Smooth muscle cell (in vitro differentiated cells): Measurements from ENCODE around the gene SLC16A10. TPM values are rescaled to one million over a fixed set of nuclear protein-coding genes. Genes with fewer than 3 reads are reported as not detected.

Source experiments
- DNase-seq: peaks from one replicate; lab custom pipeline; 2025; ENCODE audit not compliant: unreplicated experiment; lab: John Stamatoyannopoulos, UW
- H2AFZ ChIP-seq: fragments of 200-600 bp; sonication (generic); 2 replicates; pipeline ENCODE4 v1.6.0; 2016; ENCODE audit warnings: antibody characterized with exemption, low read depth, mild to moderate bottlenecking
- H3F3A ChIP-seq: fragments of 200-600 bp; sonication (generic); 2 replicates; pipeline ENCODE4 v1.6.0; 2017; ENCODE audit warnings: antibody characterized with exemption, low read depth
- H3K27ac ChIP-seq: fragments of 200-600 bp; sonication (generic); 2 replicates; pipeline ENCODE4 v1.5.1; 2016; ENCODE audit warnings: low read depth, mild to moderate bottlenecking
- H3K27me3 ChIP-seq: fragments of 200-600 bp; sonication (generic); 2 replicates; pipeline ENCODE4 v1.6.1; 2016; ENCODE audit warnings: low read depth, mild to moderate bottlenecking
- H3K36me3 ChIP-seq: fragments of 200-600 bp; sonication (generic); 2 replicates; pipeline ENCODE4 v1.5.1; 2016; ENCODE audit warnings: low read depth
- H3K4me1 ChIP-seq: fragments of 200-600 bp; sonication (generic); 2 replicates; pipeline ENCODE4 v1.5.1; 2016; ENCODE audit warnings: low read depth
- H3K4me2 ChIP-seq: fragments of 200-600 bp; sonication (generic); 2 replicates; pipeline ENCODE4 v1.6.0; 2016; ENCODE audit warnings: mild to moderate bottlenecking
- H3K4me3 ChIP-seq: fragments of 200-600 bp; sonication (generic); 2 replicates; pipeline ENCODE4 v1.5.1; 2016; ENCODE audit warnings: mild to moderate bottlenecking
- H3K79me2 ChIP-seq: fragments of 200-600 bp; sonication (generic); 2 replicates; pipeline ENCODE4 v1.6.0; 2016; ENCODE audit warnings: low read depth, mild to moderate bottlenecking
- H3K9ac ChIP-seq: fragments of 200-600 bp; sonication (generic); 2 replicates; pipeline ENCODE4 v1.6.0; 2016; ENCODE audit warnings: low read depth
- H3K9me3 ChIP-seq: fragments of 200-600 bp; sonication (generic); replicated peaks from 2 replicates; pipeline ENCODE4 v1.5.1; 2016; ENCODE audit warnings: low read depth
- H4K20me1 ChIP-seq: fragments of 200-600 bp; sonication (generic); 2 replicates; pipeline ENCODE4 v1.6.0; 2016; ENCODE audit warnings: low read depth
- CTCF ChIP-seq: fragments of 200-600 bp; sonication (generic); IDR thresholded peaks from 2 replicates; pipeline ENCODE4 v1.5.1; 2017; ENCODE audit warnings: borderline replicate concordance, mild to moderate bottlenecking, antibody characterized with exemption; ENCODE audit not compliant: insufficient read depth, poor library complexity, severe bottlenecking
- WGBS: methylation state at CpG from one replicate; pipeline ENCODE4 v1.1.7; 2016; ENCODE audit warnings: low lambda C conversion rate; 5-methylcytosine and 5-hydroxymethylcytosine counted together
- polyA plus RNA-seq: library from polyadenylated mRNA; unstranded; fragments of >200 nt; fragmentation: Nextera tagmentation; extraction: Ambion mirVana; gene quantifications from 2 replicates; pipeline ENCODE4 v1.2.1, GENCODE V29; 2016
- total RNA-seq: library from RNA; depleted of rRNA; stranded (reverse); fragments of >200 nt; gene quantifications from 2 replicates; pipeline ENCODE4 v1.2.3, GENCODE V29; 2014

The SLC16A10 gene
- total and polyA plus RNA-seq, 2 experiments from 2014 or later, result 0.87 to 1.4 TPM

- TF ChIP-seq CTCF, result no peak
- Histone ChIP-seq H3K4me3 (no peak overlapping the region), H3K36me3 (no peaks in the 10 kb centered on the region), H3K4me1 (peaks cover 8% of the 10 kb centered on the region), H3K9me3 (no peaks in the 10 kb centered on the region), H3F3A (no peaks in the 10 kb centered on the region), H2AFZ (peak overlapping the region; percentile 94), H3K79me2 (no peaks in the 10 kb centered on the region), H3K27ac (peak overlapping the region; percentile 57), H3K4me2 (peak overlapping the region; percentile 28), H3K27me3 (no peaks in the 10 kb centered on the region), H3K9ac (peak overlapping the region; percentile 49), H4K20me1 (no peaks in the 10 kb centered on the region)
- WGBS, result 59% methylated on average over 7 of the region's 7 CpGs
- no peak for DNase-seq
These were observed 26.2 kb downstream of the SLC16A10 start for GRCh38 chr6:111113336-111114086.

- H2AFZ ChIP-seq, result peak overlapping the region; percentile 94
- H3K4me2 ChIP-seq, result peak overlapping the region; percentile 28
- H3K27me3 ChIP-seq, result no peaks in the 10 kb centered on the region
- no peak for DNase-seq
- H3F3A ChIP-seq, result no peaks in the 10 kb centered on the region
- H3K36me3 ChIP-seq, result no peaks in the 10 kb centered on the region
- peak overlapping the region; percentile 57 for H3K27ac ChIP-seq
- 56% methylated on average over 2 of the region's 2 CpGs for WGBS
- H3K9me3 ChIP-seq, result no peaks in the 10 kb centered on the region
- H3K4me3 ChIP-seq, result no peak overlapping the region
- no peaks in the 10 kb centered on the region for H4K20me1 ChIP-seq
- TF ChIP-seq CTCF, result no peak
- H3K9ac ChIP-seq, result peak overlapping the region; percentile 49
- H3K4me1 ChIP-seq, result peaks cover 8% of the 10 kb centered on the region
- no peaks in the 10 kb centered on the region for H3K79me2 ChIP-seq
These were observed 26.8 kb downstream of the SLC16A10 start for GRCh38 chr6:111114087-111114443.

- DNase-seq, result no peak
These were observed 27.2 kb downstream of the SLC16A10 start for GRCh38 chr6:111114482-111114881.

More at GRCh38 chr6:111114482-111114881, 27.2 kb downstream of the SLC16A10 start:
- H3F3A ChIP-seq, result no peaks in the 10 kb centered on the region
- H3K4me1 ChIP-seq, result peaks cover 8% of the 10 kb centered on the region
- H3K9ac ChIP-seq, result peak overlapping the region; percentile 49
- peak overlapping the region; percentile 57 for H3K27ac ChIP-seq
- no peaks in the 10 kb centered on the region for H4K20me1 ChIP-seq
- peak overlapping the region; percentile 28 for H3K4me2 ChIP-seq
- TF ChIP-seq CTCF, result no peak
- no peak overlapping the region for H3K4me3 ChIP-seq
- H3K9me3 ChIP-seq, result no peaks in the 10 kb centered on the region
- H3K79me2 ChIP-seq, result no peaks in the 10 kb centered on the region
- H3K27me3 ChIP-seq, result no peaks in the 10 kb centered on the region
- peak overlapping the region; percentile 94 for H2AFZ ChIP-seq
- WGBS, result 97% methylated on average over 1 of the region's 1 CpG
- H3K36me3 ChIP-seq, result no peaks in the 10 kb centered on the region
